Retinal pigment epithelial cell (primary cell): ENCODE results near the gene PNPLA6.
A peak's percentile ranks its signal among the peaks of the same experiment; 100 is the strongest.

Source experiments
- DNase-seq: peaks from one replicate; pipeline ENCODE4 v3.0.0-alpha.2; 2010; ENCODE audit warnings: low read depth
- H3K4me3 ChIP-seq: 2 replicates; pipeline ENCODE4 v1.5.1; 2011; ENCODE audit warnings: mild to moderate bottlenecking, low read length, control low read depth, moderate library complexity
- TF ChIP-seq, protein P1 (sequence below): conservative IDR thresholded peaks from 2 replicates; pipeline ENCODE4 v1.5.1; 2011; ENCODE audit warnings: low read depth, low read length, control low read depth, inconsistent platforms

PNPLA6 gene

DNA sequence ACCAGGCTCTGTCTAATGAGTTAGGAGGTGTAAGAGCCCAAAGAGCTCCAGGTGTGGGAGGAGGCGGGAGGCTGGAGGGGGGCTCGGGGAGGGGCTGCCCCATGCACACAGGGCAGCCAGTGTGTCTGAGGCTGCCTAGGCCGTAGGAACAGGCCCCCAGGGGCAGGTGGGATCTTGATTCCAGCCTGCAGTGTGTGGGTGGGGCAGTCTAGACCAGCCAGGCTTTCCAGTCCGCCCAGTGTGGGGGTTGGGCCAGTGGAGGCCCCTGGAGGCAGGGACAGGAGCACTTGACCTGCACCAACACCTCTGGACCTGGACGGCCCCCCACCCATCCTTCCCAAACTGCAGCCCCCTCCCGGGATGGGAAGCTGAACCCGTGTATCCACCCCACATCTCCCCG lies 54.7 kb downstream of the PNPLA6 start:
- DNase-seq, result no peak
- TF ChIP-seq, protein P1, sequence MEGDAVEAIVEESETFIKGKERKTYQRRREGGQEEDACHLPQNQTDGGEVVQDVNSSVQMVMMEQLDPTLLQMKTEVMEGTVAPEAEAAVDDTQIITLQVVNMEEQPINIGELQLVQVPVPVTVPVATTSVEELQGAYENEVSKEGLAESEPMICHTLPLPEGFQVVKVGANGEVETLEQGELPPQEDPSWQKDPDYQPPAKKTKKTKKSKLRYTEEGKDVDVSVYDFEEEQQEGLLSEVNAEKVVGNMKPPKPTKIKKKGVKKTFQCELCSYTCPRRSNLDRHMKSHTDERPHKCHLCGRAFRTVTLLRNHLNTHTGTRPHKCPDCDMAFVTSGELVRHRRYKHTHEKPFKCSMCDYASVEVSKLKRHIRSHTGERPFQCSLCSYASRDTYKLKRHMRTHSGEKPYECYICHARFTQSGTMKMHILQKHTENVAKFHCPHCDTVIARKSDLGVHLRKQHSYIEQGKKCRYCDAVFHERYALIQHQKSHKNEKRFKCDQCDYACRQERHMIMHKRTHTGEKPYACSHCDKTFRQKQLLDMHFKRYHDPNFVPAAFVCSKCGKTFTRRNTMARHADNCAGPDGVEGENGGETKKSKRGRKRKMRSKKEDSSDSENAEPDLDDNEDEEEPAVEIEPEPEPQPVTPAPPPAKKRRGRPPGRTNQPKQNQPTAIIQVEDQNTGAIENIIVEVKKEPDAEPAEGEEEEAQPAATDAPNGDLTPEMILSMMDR, result no peak
- H3K4me3 ChIP-seq, result no peak overlapping the region

DNA sequence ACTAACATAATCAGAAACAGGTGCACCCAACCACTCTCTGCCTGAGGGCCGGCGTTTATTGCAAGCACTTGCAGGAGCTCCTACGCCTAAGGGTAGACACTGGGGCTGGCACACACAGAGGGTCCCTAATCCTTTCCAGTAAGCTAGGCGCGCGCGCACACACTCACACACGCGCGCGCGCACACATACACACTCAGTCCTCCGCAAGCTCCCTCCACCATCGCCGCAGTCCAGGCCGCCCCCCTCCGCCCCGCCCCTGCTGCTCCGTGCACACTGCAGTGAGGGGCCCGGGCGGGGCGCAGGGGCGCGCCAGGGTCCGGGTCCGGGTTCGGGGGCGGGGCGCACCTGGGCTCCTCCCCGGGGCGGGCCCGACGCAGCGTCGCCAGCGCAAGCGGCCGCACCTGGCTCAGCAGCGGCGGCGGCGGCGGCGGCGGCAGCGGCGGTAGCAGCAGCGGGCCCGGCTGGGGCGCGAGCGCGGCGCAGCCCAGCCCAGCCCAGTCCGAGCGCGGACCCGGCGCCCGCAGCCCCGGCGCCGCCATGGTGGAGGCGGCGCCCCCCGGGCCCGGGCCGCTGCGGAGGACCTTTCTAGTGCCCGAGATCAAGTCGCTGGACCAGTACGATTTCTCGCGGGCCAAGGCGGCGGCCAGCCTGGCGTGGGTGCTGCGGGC lies 60.1 kb downstream of the PNPLA6 start, which contains the start of gene CAMSAP3:
CAMSAP3 (plus strand) TSS at position 398 of the 668 bp plus-strand sequence; CDS start at position 538, 140 bp downstream.
- TF ChIP-seq, protein P1, result no peak
- peak; percentile 9 for DNase-seq

DNA sequence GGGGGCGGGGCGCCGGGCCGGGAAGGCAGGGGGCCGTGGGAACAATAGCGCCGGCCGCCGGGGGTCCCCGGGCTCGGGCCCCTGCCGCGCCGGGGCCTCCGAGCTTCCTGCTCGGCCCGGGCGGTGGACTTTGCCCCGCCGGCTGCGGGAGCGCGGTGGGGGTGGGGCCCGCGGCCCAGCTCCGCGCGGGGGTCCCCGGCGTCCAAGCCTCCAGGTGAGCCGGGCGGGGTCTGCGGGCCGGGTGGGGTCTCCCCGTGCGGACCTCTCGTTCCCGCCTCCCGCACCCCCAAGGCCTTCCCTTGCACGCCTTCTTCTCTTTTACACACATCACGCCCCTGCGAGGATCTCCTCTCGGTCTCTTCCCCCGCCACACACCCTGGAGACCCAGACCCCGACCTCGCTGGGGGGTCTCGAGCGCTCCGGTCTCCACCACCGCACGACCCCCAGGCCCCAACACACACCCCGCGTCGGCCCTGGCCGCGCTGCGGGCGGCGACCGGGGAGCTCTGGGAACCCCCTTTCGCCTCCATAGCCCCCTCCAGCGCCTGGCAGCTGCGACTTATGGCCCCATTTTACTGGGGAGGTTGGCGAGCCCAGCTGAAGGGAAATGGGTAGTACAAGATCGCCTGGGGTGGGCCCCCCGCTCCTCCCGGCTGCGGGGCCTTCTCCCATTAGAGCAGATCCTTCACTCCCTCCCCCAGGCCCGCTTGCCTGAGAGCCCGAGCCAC lies 60.9 kb downstream of the PNPLA6 start:
- no peak for DNase-seq
- TF ChIP-seq, protein P1, result peak; percentile 9
- H3K4me3 ChIP-seq, result peak overlapping the region; percentile 57

More for the DNA sequence above, 60.1 kb downstream of the PNPLA6 start, which contains the start of gene CAMSAP3:
- H3K4me3 ChIP-seq, result peak within 1 kb of the TSS; percentile 57

DNA sequence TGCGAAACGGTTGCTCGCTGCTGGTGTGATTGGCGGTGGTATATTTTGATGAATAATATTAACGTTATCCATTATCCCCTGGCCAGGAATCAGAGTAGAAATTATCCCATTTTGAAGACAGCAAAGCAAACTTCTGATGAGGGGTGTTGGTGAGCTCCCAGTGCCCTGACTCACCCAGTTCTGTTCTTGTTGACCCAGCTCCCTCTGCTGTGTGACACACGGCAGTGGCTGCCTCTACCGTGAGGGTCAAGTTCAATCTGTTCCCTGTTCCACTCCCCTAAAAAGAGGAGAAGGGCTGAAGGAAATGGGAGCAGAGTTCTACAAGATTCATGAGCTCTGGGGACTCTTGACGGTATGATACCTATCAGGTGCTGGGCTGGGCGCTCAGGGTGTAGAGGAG lies 62.2 kb downstream of the PNPLA6 start:
- no peak for DNase-seq
- H3K4me3 ChIP-seq, result no peak overlapping the region
- TF ChIP-seq, protein P1, result no peak

DNA sequence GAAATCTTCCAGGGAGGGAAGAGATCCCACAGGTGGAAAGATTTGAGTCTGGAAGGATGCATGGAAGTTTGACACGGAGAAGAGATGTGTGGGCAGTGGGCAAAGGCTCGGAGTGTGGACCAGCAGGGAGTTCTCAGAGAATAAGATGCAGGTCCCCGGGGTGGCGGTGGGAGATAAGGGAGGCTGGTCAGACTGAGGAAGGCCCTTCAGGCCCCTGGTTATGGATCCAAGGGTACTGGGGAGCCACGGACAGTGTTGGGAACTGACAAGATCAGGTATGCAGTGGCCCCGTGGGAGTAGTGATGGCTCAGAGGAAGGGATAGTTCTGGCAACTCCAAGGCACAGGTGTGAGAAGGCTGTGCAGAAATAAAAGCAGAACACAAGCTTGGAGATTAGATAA lies 62.7 kb downstream of the PNPLA6 start:
- TF ChIP-seq, protein P1, result no peak
- no peak overlapping the region for H3K4me3 ChIP-seq
- no peak for DNase-seq

DNA sequence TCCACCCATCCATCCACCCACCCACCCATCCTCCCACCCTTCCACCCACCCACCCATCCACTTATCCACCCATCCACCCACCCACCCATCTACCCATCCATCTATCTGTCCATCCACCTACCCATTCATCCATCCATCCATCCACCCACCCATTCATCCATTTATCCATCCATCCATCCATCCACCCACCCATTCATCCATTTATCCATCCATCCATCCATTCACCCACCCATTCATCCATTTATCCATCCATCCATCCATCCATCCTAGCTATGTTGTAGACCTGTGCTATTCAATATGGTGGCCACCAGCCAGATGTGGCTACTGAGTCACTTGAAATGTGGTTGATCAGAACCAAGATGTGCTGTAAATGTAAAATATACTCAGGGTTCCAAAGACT lies 65.2 kb downstream of the PNPLA6 start:
- TF ChIP-seq, protein P1, result no peak
- H3K4me3 ChIP-seq, result no peak overlapping the region
- no peak for DNase-seq
